Posterior cingulate gyrus (tissue), 11 donors: Measurements from ENCODE around the gene PRDM16.

ENCODE experiments used
- DNase-seq, 10 donors: peaks; one replicate each; pipeline versions ENCODE4 v3.0.0 to v3.0.0-alpha.2; 2020 to 2021; ENCODE audit warnings: mixed read lengths in 3 of 10
- intact Hi-C: fragments of 100-400 bp; cut with DNase I; formaldehyde crosslinking; loops from one replicate; pipeline ENCODE4 v1.15.1; 2023

PRDM16 gene

DNA sequence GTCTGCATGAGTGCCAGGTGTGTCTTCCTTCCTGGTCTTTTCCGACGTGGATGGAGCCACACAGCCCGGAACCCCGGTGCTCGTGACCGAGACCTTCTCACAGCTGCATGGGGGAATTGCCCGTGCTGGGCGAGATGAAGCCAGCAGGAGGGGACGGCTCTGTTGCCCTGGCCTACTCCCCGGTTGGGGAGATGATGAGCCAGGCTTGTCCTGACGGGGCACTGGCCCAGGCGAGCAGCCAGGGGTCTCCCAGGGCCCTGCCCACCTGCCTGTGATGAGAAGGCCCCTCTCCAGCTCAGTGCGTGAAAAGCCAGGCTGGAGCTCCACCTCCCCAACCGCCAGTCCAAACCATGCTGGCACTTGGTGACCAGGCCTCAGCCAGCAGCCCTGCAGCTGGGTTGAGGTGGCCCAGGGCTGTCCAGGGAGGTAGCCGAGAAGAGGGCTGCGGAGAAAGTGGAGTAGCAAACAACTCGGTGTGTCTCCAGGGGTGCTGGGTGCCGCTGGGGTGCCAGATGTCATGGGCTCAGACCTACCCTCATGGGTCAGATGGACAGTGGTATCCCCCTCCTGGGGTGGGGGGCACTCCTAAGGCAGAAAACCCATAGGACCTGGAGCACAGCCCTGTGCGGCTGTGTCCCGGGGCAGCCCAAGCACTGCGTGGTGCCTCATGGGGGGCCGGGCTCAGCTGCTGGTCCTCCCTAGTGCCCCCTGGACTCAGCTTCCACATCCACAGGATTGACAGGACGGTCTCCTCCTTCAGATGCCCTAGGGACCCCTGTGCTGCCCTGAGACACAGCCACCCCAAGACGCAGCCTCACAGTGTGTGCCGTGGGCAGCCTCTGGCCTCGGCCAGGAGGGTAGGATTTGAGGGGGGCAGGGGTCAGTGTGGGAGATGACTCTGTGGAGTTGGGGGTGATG lies 26.1 kb downstream of the PRDM16 start:
- intact Hi-C loops = no loop called here
- no peak for DNase-seq

GRCh38 chr1:3096345-3096744 lies 27.3 kb downstream of the PRDM16 start:
- intact Hi-C loops = no loop called here
- DNase-seq = no peak

DNA sequence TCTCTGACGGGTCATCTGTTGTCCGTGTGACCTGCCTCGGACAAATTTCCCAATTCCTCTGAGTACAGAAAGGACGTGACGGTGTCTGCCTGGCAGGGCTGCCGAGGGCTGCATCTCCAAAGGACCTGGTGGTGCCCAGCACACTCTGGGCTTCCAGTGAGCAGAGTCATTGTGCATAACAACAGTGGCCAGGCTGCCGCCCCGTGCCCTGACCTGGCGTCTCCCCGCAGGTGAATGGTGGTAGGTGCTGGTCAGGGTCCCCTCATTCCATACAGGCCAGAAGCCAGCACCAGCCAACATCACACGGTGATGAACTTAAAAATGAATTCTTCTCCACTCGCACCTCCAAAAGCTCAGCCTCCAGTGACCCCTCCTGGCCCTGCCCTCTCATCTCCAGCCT lies 28.2 kb downstream of the PRDM16 start:
- intact Hi-C loops = no loop called here
- DNase-seq = no peak

DNA sequence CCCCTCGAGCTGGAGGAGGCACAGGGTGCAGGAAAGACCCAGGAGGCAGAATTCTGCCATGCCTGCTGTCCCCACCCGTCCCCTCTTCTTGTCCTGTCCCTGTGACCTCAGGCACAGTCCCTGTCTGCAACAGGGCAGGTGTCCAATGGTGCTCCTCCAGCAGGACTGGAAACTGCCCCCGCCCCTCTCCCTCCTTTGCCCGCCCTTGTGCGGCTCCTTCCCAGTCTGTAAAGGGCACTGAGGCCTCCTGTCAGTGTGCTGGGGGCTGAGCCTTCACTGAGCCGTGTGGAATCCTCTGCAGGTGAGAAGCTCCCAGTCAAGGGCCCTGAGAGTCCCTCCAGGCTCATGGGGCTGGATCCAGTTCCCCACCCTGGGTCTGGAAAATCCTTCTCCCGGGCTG lies 28.9 kb downstream of the PRDM16 start:
- intact Hi-C loops = no loop called here
- no peak for DNase-seq

DNA sequence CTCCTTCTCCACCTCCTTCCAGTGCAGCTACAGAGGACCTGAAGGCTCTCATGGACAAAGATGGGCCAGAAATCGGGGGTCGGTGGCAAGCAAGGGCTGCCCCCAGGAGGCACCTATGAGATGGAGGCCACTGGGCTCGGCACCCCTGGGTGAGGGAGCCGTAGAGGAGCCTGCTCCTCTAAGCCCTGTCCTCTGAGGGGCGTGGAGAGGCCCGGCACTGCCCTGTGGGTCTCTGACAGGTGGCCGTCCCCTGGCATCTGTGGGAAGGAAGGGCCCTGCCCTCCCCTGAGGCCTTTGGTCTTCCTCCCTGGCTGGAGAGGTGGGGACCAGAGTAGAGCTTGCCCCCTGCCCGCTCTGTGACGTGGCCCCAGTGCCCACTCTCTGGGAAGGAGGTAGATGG lies 30.9 kb downstream of the PRDM16 start:
- intact Hi-C loops = no loop called here
- no peak for DNase-seq

- DNase-seq = no peak
- intact Hi-C loops = no loop called here
These were observed 32.3 kb downstream of the PRDM16 start for GRCh38 chr1:3101124-3101939.

GRCh38 chr1:3102641-3103040 lies 33.6 kb downstream of the PRDM16 start:
- DNase-seq = no peak

DNA sequence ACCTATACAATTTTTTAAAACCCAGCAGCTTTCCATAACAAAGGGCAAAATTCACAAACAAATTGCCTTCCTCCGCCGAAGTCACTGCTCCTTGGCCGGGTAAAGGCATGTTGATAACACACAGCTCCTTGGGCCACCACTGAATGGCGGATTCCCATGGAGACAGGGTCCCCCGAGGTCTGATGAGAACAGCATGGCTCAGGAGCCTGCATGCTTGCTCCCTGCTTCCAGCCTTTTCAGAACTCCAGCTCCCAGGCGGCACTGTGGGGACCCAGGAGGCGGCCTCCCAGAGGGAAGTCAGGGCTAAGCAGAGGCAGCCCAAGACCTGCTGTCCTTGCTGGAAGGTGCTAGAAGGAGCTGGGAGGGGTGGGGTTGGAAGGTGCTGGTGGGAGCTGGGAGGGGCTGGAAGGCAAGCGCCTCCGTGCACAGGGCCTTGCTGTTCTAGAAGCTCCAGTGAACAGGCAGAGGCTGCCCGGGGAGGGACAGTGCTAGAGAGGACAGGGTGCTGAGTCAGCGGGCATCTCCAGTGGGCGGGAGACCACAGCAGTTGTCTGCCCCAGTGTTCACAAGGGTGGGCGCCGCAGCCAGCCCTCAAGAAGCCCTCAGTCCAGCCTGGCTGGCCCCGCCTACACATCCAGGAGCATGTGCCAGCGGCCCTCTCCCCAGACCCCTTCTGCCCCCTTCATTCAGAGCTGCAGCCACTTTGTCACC lies 35.1 kb downstream of the PRDM16 start:
- no peak for DNase-seq
- intact Hi-C loops = no loop called here

More at GRCh38 chr1:3102641-3103040, 33.6 kb downstream of the PRDM16 start:
- intact Hi-C loops = no loop called here

- intact Hi-C loops = no loop called here
These were observed 36.3 kb downstream of the PRDM16 start for GRCh38 chr1:3105167-3105863.

DNA sequence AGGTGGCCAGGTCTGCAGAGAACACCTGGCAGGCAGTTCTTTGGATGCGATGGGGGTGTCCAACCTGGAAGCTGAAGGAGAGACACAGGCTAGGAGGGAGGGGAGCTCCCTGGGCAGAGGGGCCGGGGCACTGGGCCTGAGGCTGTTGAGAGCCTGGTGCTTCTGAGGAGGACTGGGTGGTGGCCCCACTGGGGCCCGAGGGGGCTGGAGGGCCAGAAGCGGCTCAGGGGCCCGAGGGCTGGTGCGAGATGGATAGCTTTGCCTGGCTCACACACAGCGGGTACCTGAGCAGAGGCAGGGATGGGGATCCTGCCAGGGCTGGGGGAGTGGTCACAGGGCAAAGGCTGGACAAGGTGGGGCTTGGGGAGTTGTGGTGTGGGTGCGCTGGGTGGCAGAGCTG lies 37.2 kb downstream of the PRDM16 start:
- intact Hi-C loops = no loop called here

More at GRCh38 chr1:3105167-3105863, 36.3 kb downstream of the PRDM16 start:
- peak in 7 of 10 donors; percentile 34 to 90 (median 47) for DNase-seq

GRCh38 chr1:3107201-3107600 lies 38.2 kb downstream of the PRDM16 start:
- intact Hi-C loops = no loop called here
- DNase-seq = no peak

More for the DNA sequence above, 37.2 kb downstream of the PRDM16 start:
- no peak for DNase-seq

DNA sequence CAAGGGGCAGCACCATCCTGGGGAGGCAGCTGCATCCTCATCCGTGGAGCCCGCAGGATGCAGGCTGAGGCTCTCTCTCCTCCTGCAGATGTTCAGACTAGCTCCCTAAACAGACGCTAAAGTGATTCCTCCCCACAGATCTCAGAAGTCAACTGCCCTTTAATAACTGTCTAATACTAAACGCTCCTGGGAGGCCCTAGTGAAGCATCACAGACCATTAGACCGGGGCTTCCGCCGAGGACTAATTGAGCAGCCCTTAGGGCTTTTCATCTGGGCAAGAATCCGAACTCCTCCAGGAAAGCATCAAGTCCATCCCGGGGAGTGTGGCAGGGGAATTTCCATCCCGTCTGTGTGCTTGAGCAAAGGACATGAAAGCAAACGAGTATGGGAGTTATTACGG lies 40.4 kb downstream of the PRDM16 start:
- intact Hi-C loops = no loop called here
- no peak for DNase-seq

GRCh38 chr1:3111348-3112021 lies 42.5 kb downstream of the PRDM16 start:
- intact Hi-C loops = no loop called here
- no peak for DNase-seq

DNA sequence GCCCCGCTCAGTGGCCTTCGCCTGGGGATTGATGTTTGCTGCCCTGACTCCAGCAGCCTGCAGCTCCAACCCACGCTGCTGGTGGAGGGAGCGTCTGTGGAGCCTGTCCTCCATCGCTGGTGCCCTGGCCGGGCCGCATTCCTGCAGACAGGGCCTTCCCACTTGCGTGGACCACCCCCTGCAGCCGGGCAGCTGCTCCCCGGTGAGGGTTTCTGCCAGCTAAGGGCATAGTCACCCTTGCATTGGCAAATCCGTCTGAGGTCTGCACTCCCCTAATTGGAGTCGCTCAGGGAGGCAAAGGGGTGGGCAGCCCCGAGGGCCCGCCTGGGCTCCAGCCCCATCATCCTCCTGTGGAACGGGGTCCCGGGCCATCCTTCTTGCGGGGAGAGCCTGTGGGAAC lies 43.5 kb downstream of the PRDM16 start:
- no peak for DNase-seq
- intact Hi-C loops = no loop called here

DNA sequence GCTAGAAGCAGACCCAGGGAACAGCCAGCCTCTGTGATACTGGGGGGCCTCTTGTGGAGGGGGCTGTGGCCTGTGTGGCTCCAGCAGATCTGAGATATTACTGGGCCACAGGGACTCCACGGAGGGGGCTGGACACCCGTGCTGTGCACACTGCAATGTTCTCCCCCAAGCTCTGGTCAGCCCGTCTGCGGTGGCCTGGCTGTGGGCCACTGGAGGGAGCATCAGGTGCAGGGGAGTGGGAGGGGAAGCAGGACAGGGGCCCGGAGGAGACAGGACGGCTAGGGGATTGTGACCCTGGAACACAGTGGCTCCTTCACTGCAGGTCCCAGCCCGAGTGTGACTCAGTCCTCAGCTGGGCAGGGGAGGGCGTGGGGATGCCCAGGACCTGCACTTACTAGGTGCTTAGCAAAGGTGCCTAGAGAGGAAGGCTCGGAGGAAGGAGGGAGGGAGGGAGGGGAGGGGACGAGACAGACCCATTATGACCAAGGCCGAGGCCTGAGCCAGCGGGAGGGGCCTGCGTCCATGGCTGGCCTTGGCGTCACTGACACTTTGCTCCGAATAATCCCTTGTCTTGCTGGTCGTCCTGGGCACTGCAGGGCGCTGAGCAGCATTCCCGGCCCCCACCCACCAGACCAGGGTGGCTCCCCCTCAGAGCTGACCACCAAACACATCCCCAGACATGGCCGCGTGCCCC lies 44.2 kb downstream of the PRDM16 start:
- intact Hi-C loops = no loop called here

DNA sequence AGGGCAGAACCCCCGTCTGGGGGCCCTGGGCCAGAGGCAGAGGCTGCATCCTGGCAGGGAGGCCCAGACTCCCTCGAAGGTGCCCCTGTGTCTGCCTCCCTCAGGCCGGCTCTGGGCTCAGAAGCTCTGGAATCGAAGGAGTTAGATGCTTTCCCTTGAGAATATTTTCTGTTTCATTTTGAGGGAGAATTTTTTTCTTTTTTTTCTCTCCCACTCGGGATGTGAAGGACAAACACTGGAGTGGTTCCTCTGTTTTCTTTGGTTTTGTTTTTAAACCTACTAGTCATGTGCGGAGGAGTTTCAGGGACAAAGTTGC lies 44.7 kb downstream of the PRDM16 start:
- intact Hi-C loops = no loop called here

More for the DNA sequence above, 44.2 kb downstream of the PRDM16 start:
- no peak for DNase-seq

DNA sequence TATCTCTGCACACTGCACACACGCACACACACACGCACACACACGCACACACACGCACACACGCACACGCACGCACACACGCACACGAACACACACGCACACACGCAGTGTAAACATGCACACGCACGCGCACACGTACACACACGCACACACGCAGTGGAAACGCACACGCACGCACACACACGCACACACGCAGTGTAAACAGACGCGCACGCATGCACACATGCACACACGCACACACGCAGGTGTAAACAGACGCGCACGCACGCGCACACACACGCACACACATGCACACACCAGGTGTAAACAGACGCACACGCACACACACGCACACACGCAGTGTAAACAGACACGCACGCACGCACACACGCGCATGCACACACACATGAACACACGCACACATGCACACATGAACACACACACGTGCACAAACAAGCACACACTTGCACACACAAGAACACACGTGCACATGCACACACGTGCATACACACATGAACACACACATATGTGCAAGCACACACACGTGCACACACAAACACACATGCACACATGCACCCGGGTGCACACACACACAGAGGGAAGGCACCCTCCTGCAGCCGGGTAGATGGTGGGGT lies 45.2 kb downstream of the PRDM16 start:
- DNase-seq = no peak
- intact Hi-C loops = no loop called here

More for the DNA sequence above, 44.7 kb downstream of the PRDM16 start:
- DNase-seq = no peak

- DNase-seq = no peak
- intact Hi-C loops = no loop called here
These were observed 45.8 kb downstream of the PRDM16 start for GRCh38 chr1:3114846-3115245.
